Caco-2 (cell line): ENCODE data around the gene VASN. TPM values are rescaled to one million over a fixed set of nuclear protein-coding genes. Genes with fewer than 3 reads are reported as not detected.

Source experiments
- BruUV-seq: library from RNA; stranded (reverse); fragments of 400-500 nt; replicated peaks from 2 replicates; lab custom pipeline; 2021; lab: Mats Ljungman, UMichigan
- CTCF ChIA-PET: fragments of 300-600 bp; sonication (Branson Sonifier 250); formaldehyde crosslinking; loops from one replicate; lab custom pipeline; 2022; ENCODE audit warnings: antibody characterized with exemption; lab: Charles Lee
- POLR2A ChIA-PET: fragments of 300-600 bp; sonication (Branson Sonifier 250); formaldehyde crosslinking; loops from one replicate; lab custom pipeline; 2022; ENCODE audit warnings: antibody characterized with exemption; lab: Charles Lee
- DNase-seq, 2 experiments: peaks; one replicate each; pipeline versions ENCODE4 v3.0.0 to v3.0.0-alpha.2; 2020 to 2022
- H3K27me3 ChIP-seq: replicated peaks from 2 replicates; pipeline ENCODE4 v1.6.0; 2011; ENCODE audit warnings: low read length; ENCODE audit not compliant: control insufficient read depth, insufficient read depth
- H3K36me3 ChIP-seq: 2 replicates; pipeline ENCODE4 v1.5.1; 2011; ENCODE audit warnings: low read length; ENCODE audit not compliant: control insufficient read depth, insufficient read depth
- H3K4me1 ChIP-seq: fragments of 250-450 bp; sonication (Bioruptor Pico); 2 replicates; pipeline ENCODE4 v1.5.1; 2020; ENCODE audit warnings: mild to moderate bottlenecking
- H3K4me3 ChIP-seq: 2 replicates; pipeline ENCODE4 v1.5.1; 2011; ENCODE audit warnings: low read depth, mild to moderate bottlenecking, control low read depth, low read length
- H3K9me3 ChIP-seq: fragments of 250-450 bp; sonication (Bioruptor Pico); 2 replicates; pipeline ENCODE4 v1.5.1; 2020; ENCODE audit warnings: mild to moderate bottlenecking, moderate library complexity
- H3K27ac Mint-ChIP-seq: one replicate; pipeline ENCODE4 v1.8.0; 2022; ENCODE audit warnings: mixed read lengths; ENCODE audit not compliant: unreplicated experiment
- H3K27me3 Mint-ChIP-seq: one replicate; pipeline ENCODE4 v1.8.0; 2022; ENCODE audit warnings: mixed read lengths; ENCODE audit not compliant: insufficient read depth, unreplicated experiment
- H3K36me3 Mint-ChIP-seq: one replicate; pipeline ENCODE4 v1.8.0; 2022; ENCODE audit warnings: mild to moderate bottlenecking, mixed read lengths; ENCODE audit not compliant: insufficient read depth, unreplicated experiment
- H3K4me1 Mint-ChIP-seq: one replicate; pipeline ENCODE4 v1.8.0; 2022; ENCODE audit warnings: low read depth, mixed read lengths; ENCODE audit not compliant: unreplicated experiment
- H3K4me3 Mint-ChIP-seq: one replicate; pipeline ENCODE4 v1.8.0; 2022; ENCODE audit warnings: mild to moderate bottlenecking, moderate library complexity, mixed read lengths; ENCODE audit not compliant: unreplicated experiment
- H3K9me3 Mint-ChIP-seq: one replicate; pipeline ENCODE4 v1.8.0; 2022; ENCODE audit warnings: mixed read lengths; ENCODE audit not compliant: unreplicated experiment
- CTCF ChIP-seq, 2 experiments: fragments of 200-600 bp in 1 of 2; IDR thresholded peaks; 1 replicate in 1 of 2; 2 replicates in 1 of 2; pipeline versions ENCODE4 v1.5.1 to v1.8.0; 2011 to 2022; ENCODE audit warnings: antibody characterized with exemption in 1 of 2, control low read depth in 1 of 2, inconsistent platforms in 1 of 2, low read depth in 1 of 2, low read length in 1 of 2, mild to moderate bottlenecking in 1 of 2, moderate library complexity in 1 of 2; ENCODE audit not compliant: insufficient read depth in 1 of 2, severe bottlenecking in 1 of 2, unreplicated experiment in 1 of 2
- intact Hi-C: fragments of 100-400 bp; cut with micrococcal nuclease; formaldehyde crosslinking; loops from one replicate; pipeline ENCODE4 v1.10.0; 2022; ENCODE audit not compliant: unreplicated experiment
- total RNA-seq: library from RNA; stranded (reverse); gene quantifications from 2 replicates; pipeline ENCODE4 v1.2.3, GENCODE V29; 2022

The VASN gene
- total RNA-seq, 1 experiment from 2014 or later = 2.7 TPM

GRCh38 chr16:4382795-4383357 lies 11.2 kb downstream of the VASN start:
- Histone ChIP-seq H3K4me3 (no peak overlapping the region), H3K9me3 (no peaks in the 10 kb centered on the region), H3K27me3 (no peaks in the 10 kb centered on the region), H3K36me3 (no peaks in the 10 kb centered on the region), H3K4me1 (peaks cover 3% of the 10 kb centered on the region)
- no peak for DNase-seq
- Mint-ChIP-seq H3K27ac (no peak overlapping the region), H3K27me3 (no peaks in the 10 kb centered on the region), H3K4me3 (no peak overlapping the region), H3K9me3 (no peaks in the 10 kb centered on the region), H3K36me3 (peaks cover 17% of the 10 kb centered on the region), H3K4me1 (no peaks in the 10 kb centered on the region)
- CTCF ChIA-PET = no interaction called here
- no peak for TF ChIP-seq CTCF (IDR thresholded peaks at IDR 0.05; ENCODE audit: insufficient read depth in 1 of 2, low read depth in 1 of 2, low read length in 1 of 2, severe bottlenecking in 1 of 2, unreplicated experiment in 1 of 2)
- intact Hi-C loops = no loop called here
- POLR2A ChIA-PET = no interaction called here
- BruUV-seq = no TSS peak

DNA sequence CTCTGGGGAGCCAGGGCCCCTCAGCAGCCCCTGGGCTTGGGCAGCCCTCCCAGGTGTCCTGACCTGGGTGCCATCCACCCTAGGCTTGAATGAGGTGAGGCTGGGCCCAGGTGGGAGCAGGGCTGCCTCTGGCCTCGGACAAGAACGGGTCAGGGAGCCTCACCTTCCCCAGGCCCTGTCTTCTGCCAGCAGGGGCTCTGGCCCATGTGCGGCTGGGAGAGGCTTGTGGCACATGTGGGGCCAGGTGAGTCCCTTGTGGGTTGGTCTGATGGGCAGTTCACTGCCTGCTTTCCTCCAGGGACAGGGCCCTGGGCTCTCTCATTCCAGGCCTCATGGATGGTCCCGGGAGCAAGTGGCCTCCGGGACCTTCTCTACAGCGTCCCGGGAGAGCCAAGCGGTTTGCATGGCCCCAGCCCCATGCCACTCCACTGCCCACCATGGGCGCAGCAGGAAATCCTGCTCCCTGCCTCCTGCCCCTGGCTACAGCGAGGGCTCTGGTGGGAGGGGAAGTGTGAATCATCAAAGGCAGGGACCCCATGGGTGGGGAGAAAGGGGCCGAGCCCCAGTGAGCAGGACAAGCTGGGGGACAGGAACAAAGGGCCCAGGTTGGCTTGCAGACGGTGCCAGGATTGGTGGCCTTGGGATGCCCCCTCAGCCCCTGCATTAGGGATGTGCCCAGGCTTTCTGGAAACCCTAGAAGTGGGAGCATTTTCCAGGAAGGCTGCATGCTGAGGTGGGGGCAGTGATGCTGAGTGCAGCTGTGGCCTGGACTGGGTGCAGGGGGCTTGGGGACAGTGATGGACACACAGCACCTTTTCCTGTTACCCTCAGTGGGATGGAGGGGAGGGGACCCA lies 12.2 kb downstream of the VASN start:
- CTCF ChIA-PET = no interaction called here
- Histone ChIP-seq H3K36me3 (no peaks in the 10 kb centered on the region), H3K27me3 (no peaks in the 10 kb centered on the region), H3K4me3 (no peak overlapping the region), H3K9me3 (no peaks in the 10 kb centered on the region), H3K4me1 (peaks cover 11% of the 10 kb centered on the region)
- H3K4me3 Mint-ChIP-seq = no peak overlapping the region
- H3K27me3 Mint-ChIP-seq = no peaks in the 10 kb centered on the region
- no peak for DNase-seq
- BruUV-seq = no TSS peak
- no peak for TF ChIP-seq CTCF (IDR thresholded peaks at IDR 0.05; ENCODE audit: insufficient read depth in 1 of 2, low read depth in 1 of 2, low read length in 1 of 2, severe bottlenecking in 1 of 2, unreplicated experiment in 1 of 2)
- no peaks in the 10 kb centered on the region for H3K9me3 Mint-ChIP-seq
- intact Hi-C loops = no loop called here
- H3K36me3 Mint-ChIP-seq = peaks cover 14% of the 10 kb centered on the region
- no peaks in the 10 kb centered on the region for H3K4me1 Mint-ChIP-seq
- no peak overlapping the region for H3K27ac Mint-ChIP-seq
- POLR2A ChIA-PET = no interaction called here

GRCh38 chr16:4384509-4384942 lies 12.9 kb downstream of the VASN start:
- POLR2A ChIA-PET = no interaction called here
- Mint-ChIP-seq H3K27me3 (no peaks in the 10 kb centered on the region), H3K4me1 (no peaks in the 10 kb centered on the region), H3K9me3 (no peaks in the 10 kb centered on the region), H3K36me3 (peaks cover 14% of the 10 kb centered on the region), H3K27ac (no peak overlapping the region), H3K4me3 (no peak overlapping the region)
- BruUV-seq = no TSS peak
- Histone ChIP-seq H3K36me3 (no peaks in the 10 kb centered on the region), H3K27me3 (no peaks in the 10 kb centered on the region), H3K9me3 (no peaks in the 10 kb centered on the region), H3K4me1 (peaks cover 13% of the 10 kb centered on the region), H3K4me3 (no peak overlapping the region)
- intact Hi-C loops = no loop called here
- no peak for DNase-seq
- TF ChIP-seq CTCF (IDR thresholded peaks at IDR 0.05; ENCODE audit: insufficient read depth in 1 of 2, low read depth in 1 of 2, low read length in 1 of 2, severe bottlenecking in 1 of 2, unreplicated experiment in 1 of 2) = no peak
- CTCF ChIA-PET = no interaction called here
